ENCODE data around the gene CEP95.
"Not testable (repeated sequence)": the region's sequence is repeated elsewhere in the genome, so short reads cannot be mapped to it uniquely, and the experiment has no call there.

Gene CEP95

GRCh38 chr17:64506576-64507412, at the start of gene CEP95:
Gene CEP95, plus strand, starts transcription at chr17:64506977. Its CDS starts 121 bp downstream, at chr17:64507098.
- DNase-seq, result peak; percentile 98

GRCh38 chr17:64457156-64457555, 49.6 kb upstream of the CEP95 start:
- DNase-seq, result no peak

- DNase-seq, result no peak
Measured at GRCh38 chr17:64458756-64459155, 48.0 kb upstream of the CEP95 start.

GRCh38 chr17:64459284-64459747, 47.5 kb upstream of the CEP95 start:
- no peak for DNase-seq

- DNase-seq, result not testable (repeated sequence)
Measured at GRCh38 chr17:64459818-64460217, 47.0 kb upstream of the CEP95 start.

- DNase-seq, result no peak
Measured at GRCh38 chr17:64460955-64461354, 45.8 kb upstream of the CEP95 start.

GRCh38 chr17:64461788-64462187, 45.0 kb upstream of the CEP95 start:
- DNase-seq, result no peak

- no peak for DNase-seq
Measured at GRCh38 chr17:64466019-64466735, 40.6 kb upstream of the CEP95 start.

- DNase-seq, result not testable (repeated sequence)
Measured at GRCh38 chr17:64466834-64467233, 39.9 kb upstream of the CEP95 start.

- no peak for DNase-seq
Measured at GRCh38 chr17:64470625-64471024, 36.2 kb upstream of the CEP95 start.

- DNase-seq, result no peak
Measured at GRCh38 chr17:64471440-64471839, 35.3 kb upstream of the CEP95 start.

GRCh38 chr17:64472564-64472963, 34.2 kb upstream of the CEP95 start:
- peak; percentile 11 for DNase-seq

GRCh38 chr17:64477849-64478248, 28.9 kb upstream of the CEP95 start:
- DNase-seq, result no peak

- no peak for DNase-seq
Measured at GRCh38 chr17:64480951-64481350, 25.8 kb upstream of the CEP95 start.

- DNase-seq, result no peak
Measured at GRCh38 chr17:64484380-64484779, 22.4 kb upstream of the CEP95 start.

- no peak for DNase-seq
Measured at GRCh38 chr17:64488301-64488700, 18.5 kb upstream of the CEP95 start.

GRCh38 chr17:64491034-64491860, 15.5 kb upstream of the CEP95 start:
- DNase-seq, result peak; percentile 76

- DNase-seq, result no peak
Measured at GRCh38 chr17:64491994-64492393, 14.8 kb upstream of the CEP95 start.

- peak; percentile 71 for DNase-seq
Measured at GRCh38 chr17:64492481-64493109, 14.2 kb upstream of the CEP95 start.

GRCh38 chr17:64494121-64494520, 12.7 kb upstream of the CEP95 start:
- DNase-seq, result no peak

- not testable (repeated sequence) for DNase-seq
Measured at GRCh38 chr17:64495300-64495699, 11.5 kb upstream of the CEP95 start.

- no peak for DNase-seq
Measured at GRCh38 chr17:64496348-64496785, 10.4 kb upstream of the CEP95 start.

Measured in hematopoietic multipotent progenitor cell treated with erythropoietin and hydrocortisone succinate and interleukin-3 and kit ligand, for 4 days (in vitro differentiated cells).